Keratinocyte (primary cell): Measurements from ENCODE around the gene DIP2C. TPM values are rescaled to one million over a fixed set of nuclear protein-coding genes. Genes with fewer than 3 reads are reported as not detected.

Experiments
- DNase-seq: peaks from one replicate; pipeline ENCODE4 v3.0.0-alpha.2; 2011; ENCODE audit warnings: low read depth, missing footprints, low spot score
- FAIRE-seq: peaks from 2 replicates; lab custom pipeline; 2011; peaks lifted over from hg19 to GRCh38; lab: Jason Lieb, UNC
- H2AFZ ChIP-seq: 2 replicates; pipeline ENCODE4 v1.6.0; 2012; ENCODE audit warnings: low read length, control low read depth, inconsistent platforms; ENCODE audit not compliant: control insufficient read depth
- H3K27ac ChIP-seq: 2 replicates; pipeline ENCODE4 v1.5.1; 2011; ENCODE audit warnings: low read length; ENCODE audit not compliant: control insufficient read depth, insufficient read depth
- H3K27me3 ChIP-seq: 3 replicates; pipeline ENCODE4 v1.6.0; 2011; ENCODE audit warnings: low read length; ENCODE audit not compliant: control insufficient read depth, insufficient read depth; ENCODE audit errors: extremely low read depth
- H3K36me3 ChIP-seq, 2 experiments: 2 replicates in 1 of 2; 3 replicates in 1 of 2; pipeline ENCODE4 v1.5.1; 2011; ENCODE audit warnings: low read length in 2 of 2, mild to moderate bottlenecking in 1 of 2; ENCODE audit not compliant: control insufficient read depth in 2 of 2, insufficient read depth in 2 of 2; ENCODE audit errors: extremely low read depth in 1 of 2
- H3K4me1 ChIP-seq: 3 replicates; pipeline ENCODE4 v1.5.1; 2011; ENCODE audit warnings: low read length; ENCODE audit not compliant: control insufficient read depth, insufficient read depth; ENCODE audit errors: extremely low read depth
- H3K4me2 ChIP-seq: 3 replicates; pipeline ENCODE4 v1.6.0; 2011; ENCODE audit warnings: low read depth, low read length; ENCODE audit not compliant: control insufficient read depth, insufficient read depth; ENCODE audit errors: extremely low read depth
- H3K4me3 ChIP-seq, 3 experiments: fragments of 200-600 bp in 1 of 3; sonication (generic) in 1 of 3; 2 replicates in 2 of 3; 3 replicates in 1 of 3; pipeline ENCODE4 v1.5.1; 2011 to 2016; ENCODE audit warnings: low read length in 3 of 3, mild to moderate bottlenecking in 3 of 3, control low read depth in 2 of 3, inconsistent platforms in 1 of 3, low read depth in 1 of 3, mixed read lengths in 1 of 3, mixed run types in 1 of 3, moderate library complexity in 1 of 3; ENCODE audit not compliant: control insufficient read depth in 2 of 3, insufficient read depth in 2 of 3; ENCODE audit errors: extremely low read depth in 1 of 3
- H3K79me2 ChIP-seq: 2 replicates; pipeline ENCODE4 v1.6.0; 2012; ENCODE audit warnings: low read length; ENCODE audit not compliant: control insufficient read depth, insufficient read depth
- H3K9ac ChIP-seq: 3 replicates; pipeline ENCODE4 v1.6.0; 2011; ENCODE audit warnings: low read length; ENCODE audit not compliant: control insufficient read depth, insufficient read depth; ENCODE audit errors: extremely low read depth
- H3K9me1 ChIP-seq: 3 replicates; pipeline ENCODE4 v1.6.0; 2011; ENCODE audit warnings: low read length; ENCODE audit not compliant: control insufficient read depth, insufficient read depth; ENCODE audit errors: extremely low read depth
- H3K9me3 ChIP-seq: 2 replicates; pipeline ENCODE4 v1.5.1; 2012; ENCODE audit warnings: low read depth, low read length; ENCODE audit not compliant: control insufficient read depth
- H4K20me1 ChIP-seq: 3 replicates; pipeline ENCODE4 v1.6.0; 2011; ENCODE audit warnings: low read length; ENCODE audit not compliant: control insufficient read depth, insufficient read depth; ENCODE audit errors: extremely low read depth
- EZH2 ChIP-seq: IDR thresholded peaks from one replicate; pipeline ENCODE4 v1.6.1; 2012; ENCODE audit warnings: inconsistent platforms, mild to moderate bottlenecking, low read length, moderate library complexity
- dilution Hi-C: fragments of 300-500 bp; cut with MboI; formaldehyde crosslinking; loops from one replicate; pipeline ENCODE4 v1.7.0; 2020; ENCODE audit warnings: low sequenced_read_pairs; ENCODE audit not compliant: extremely low pct_ligation_motif_present
- polyA plus RNA-seq, 5 experiments: library from polyadenylated mRNA; depleted of rRNA in 3 of 5; stranded (reverse) in 3 of 5; stranded (forward) in 1 of 5; unstranded in 1 of 5; fragments of >200 nt; gene quantifications; 1 replicate in 1 of 5; 2 replicates in 3 of 5; 3 replicates in 1 of 5; pipeline versions ENCODE4 v1.2.1 to v1.2.3, GENCODE V29; 2011 to 2012; ENCODE audit warnings: missing spikeins in 2 of 5, low read depth in 1 of 5, low replicate concordance in 1 of 5
- TF ChIP-seq, protein P1 (sequence below), 3 experiments: IDR thresholded peaks in 1 of 3; conservative IDR thresholded peaks in 1 of 3; optimal IDR thresholded peaks in 1 of 3; 2 replicates in 2 of 3; 3 replicates in 1 of 3; pipeline versions ENCODE3 to v1.5.1; 2011; ENCODE audit warnings: low read length in 3 of 3, mild to moderate bottlenecking in 3 of 3, moderate library complexity in 2 of 3, control low read depth in 1 of 3, inconsistent platforms in 1 of 3; ENCODE audit not compliant: insufficient read depth in 2 of 3; ENCODE audit errors: extremely low read depth in 1 of 3

The DIP2C gene
- polyA plus RNA-seq, 1 donor (not counting 4 experiments of a cell fraction or from before 2014, with no cell fraction given), result 1.3 TPM

DNA sequence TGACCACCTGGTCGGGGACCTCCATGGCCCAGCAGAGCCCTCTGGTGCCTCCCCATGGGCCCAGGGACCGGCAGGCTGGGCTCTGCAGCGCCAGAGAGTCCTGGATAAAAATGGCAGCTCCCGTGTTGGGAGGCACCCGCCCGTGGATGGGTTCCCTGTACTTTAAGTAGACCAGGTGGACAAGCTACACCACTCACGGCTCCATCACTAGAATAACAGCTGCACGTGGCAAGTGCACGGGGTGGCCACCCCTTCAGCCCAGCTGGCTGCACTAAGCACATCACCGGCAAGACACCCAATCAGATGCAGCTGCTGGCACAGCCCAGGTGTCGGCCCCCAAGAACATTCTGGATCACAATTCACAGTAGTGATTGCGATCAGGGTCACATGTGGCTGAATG, 69.8 kb downstream of the DIP2C start:
- H3K27ac ChIP-seq, result no peak overlapping the region
- no peaks in the 10 kb centered on the region for H3K79me2 ChIP-seq
- DNase-seq, result no peak
- no peak overlapping the region for H3K4me3 ChIP-seq
- H4K20me1 ChIP-seq, result no peaks in the 10 kb centered on the region
- no peak overlapping the region for H3K9ac ChIP-seq
- no peaks in the 10 kb centered on the region for H3K9me3 ChIP-seq
- no peaks in the 10 kb centered on the region for H3K36me3 ChIP-seq
- peaks cover 2% of the 10 kb centered on the region for H3K4me1 ChIP-seq
- no peaks in the 10 kb centered on the region for H3K27me3 ChIP-seq
- no peak overlapping the region for H2AFZ ChIP-seq
- TF ChIP-seq EZH2, result no peak
- TF ChIP-seq, protein P1, sequence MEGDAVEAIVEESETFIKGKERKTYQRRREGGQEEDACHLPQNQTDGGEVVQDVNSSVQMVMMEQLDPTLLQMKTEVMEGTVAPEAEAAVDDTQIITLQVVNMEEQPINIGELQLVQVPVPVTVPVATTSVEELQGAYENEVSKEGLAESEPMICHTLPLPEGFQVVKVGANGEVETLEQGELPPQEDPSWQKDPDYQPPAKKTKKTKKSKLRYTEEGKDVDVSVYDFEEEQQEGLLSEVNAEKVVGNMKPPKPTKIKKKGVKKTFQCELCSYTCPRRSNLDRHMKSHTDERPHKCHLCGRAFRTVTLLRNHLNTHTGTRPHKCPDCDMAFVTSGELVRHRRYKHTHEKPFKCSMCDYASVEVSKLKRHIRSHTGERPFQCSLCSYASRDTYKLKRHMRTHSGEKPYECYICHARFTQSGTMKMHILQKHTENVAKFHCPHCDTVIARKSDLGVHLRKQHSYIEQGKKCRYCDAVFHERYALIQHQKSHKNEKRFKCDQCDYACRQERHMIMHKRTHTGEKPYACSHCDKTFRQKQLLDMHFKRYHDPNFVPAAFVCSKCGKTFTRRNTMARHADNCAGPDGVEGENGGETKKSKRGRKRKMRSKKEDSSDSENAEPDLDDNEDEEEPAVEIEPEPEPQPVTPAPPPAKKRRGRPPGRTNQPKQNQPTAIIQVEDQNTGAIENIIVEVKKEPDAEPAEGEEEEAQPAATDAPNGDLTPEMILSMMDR (optimal IDR thresholded peaks at IDR 0.05 in 1 of 3, IDR thresholded peaks at IDR 0.05 in 1 of 3, conservative IDR thresholded peaks at IDR 0.05 in 1 of 3; ENCODE audit: extremely low read depth in 1 of 3, insufficient read depth in 2 of 3, low read length in 3 of 3), result no peak
- dilution Hi-C loops, result no loop called here
- H3K4me2 ChIP-seq, result no peak overlapping the region
- FAIRE-seq, result no peak
- no peaks in the 10 kb centered on the region for H3K9me1 ChIP-seq

DNA sequence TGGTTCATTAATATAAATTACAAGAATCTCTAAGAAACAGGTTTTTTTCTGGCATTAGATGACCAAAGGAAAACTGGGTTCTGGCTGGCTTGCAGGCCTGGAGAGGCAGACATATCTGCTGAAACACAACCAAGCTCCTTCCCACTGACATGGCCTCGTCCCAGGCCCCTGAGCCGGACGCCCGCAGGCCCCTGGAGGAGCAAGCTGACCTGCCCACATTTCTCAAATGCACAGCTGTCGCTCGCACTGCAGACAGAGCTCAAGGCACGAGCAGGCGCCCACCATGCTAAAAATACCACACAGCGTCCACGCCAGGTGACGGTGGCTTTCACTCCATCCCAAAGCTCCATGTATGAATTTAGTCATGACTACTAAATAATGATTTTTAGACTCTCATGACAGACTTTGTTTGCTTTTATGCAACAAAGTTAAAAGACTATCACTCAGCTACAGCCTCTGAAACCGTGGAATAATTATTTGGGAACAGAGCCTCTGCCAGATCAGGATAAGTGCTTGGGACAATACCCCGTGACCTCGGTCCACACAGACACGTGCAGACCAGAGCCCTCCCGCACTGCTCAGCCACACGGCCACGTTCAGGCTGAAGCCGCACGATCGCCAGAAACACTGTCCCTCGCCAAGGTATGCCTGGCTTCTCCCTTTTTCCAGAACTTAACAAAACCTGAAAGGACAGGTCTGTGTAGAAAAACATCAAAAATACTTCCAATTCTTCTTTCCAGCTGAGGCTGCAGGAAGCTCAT, 71.1 kb downstream of the DIP2C start:
- H3K9me1 ChIP-seq, result no peaks in the 10 kb centered on the region
- TF ChIP-seq, protein P1 (optimal IDR thresholded peaks at IDR 0.05 in 1 of 3, IDR thresholded peaks at IDR 0.05 in 1 of 3, conservative IDR thresholded peaks at IDR 0.05 in 1 of 3; ENCODE audit: extremely low read depth in 1 of 3, insufficient read depth in 2 of 3, low read length in 3 of 3), result no peak
- TF ChIP-seq EZH2, result no peak
- FAIRE-seq (no peak), DNase-seq (no peak)
- no peaks in the 10 kb centered on the region for H3K9me3 ChIP-seq
- no peak overlapping the region for H3K4me3 ChIP-seq
- H3K9ac ChIP-seq, result no peak overlapping the region
- H3K4me2 ChIP-seq, result no peak overlapping the region
- H3K36me3 ChIP-seq, result no peaks in the 10 kb centered on the region
- no peak overlapping the region for H3K27ac ChIP-seq
- H4K20me1 ChIP-seq, result no peaks in the 10 kb centered on the region
- no peaks in the 10 kb centered on the region for H3K27me3 ChIP-seq
- H3K79me2 ChIP-seq, result no peaks in the 10 kb centered on the region
- peaks cover 15% of the 10 kb centered on the region for H3K4me1 ChIP-seq
- dilution Hi-C loops, result no loop called here
- no peak overlapping the region for H2AFZ ChIP-seq
